ENCODE results near the gene PARD6B. TPM values are rescaled to one million over a fixed set of nuclear protein-coding genes. Genes with fewer than 3 reads are reported as not detected.
A peak's percentile ranks its signal among the peaks of the same experiment; 100 is the strongest.

PARD6B gene
- total RNA-seq, 1 experiment from 2014 or later = 153 TPM

GRCh38 chr20:50745634-50746137 lies 14.3 kb downstream of the PARD6B start:
- H3K27ac Mint-ChIP-seq (ENCODE audit: unreplicated experiment) = peak overlapping the region; percentile 76
- peak in 1 of 2 experiments; percentile 8 for TF ChIP-seq CTCF (IDR thresholded peaks at IDR 0.05; ENCODE audit: insufficient read depth in 1 of 2, low read depth in 1 of 2, low read length in 1 of 2, severe bottlenecking in 1 of 2, unreplicated experiment in 1 of 2)
- Histone ChIP-seq H3K27me3 (replicated peaks; ENCODE audit: control insufficient read depth, insufficient read depth, low read length) (no peaks in the 10 kb centered on the region), H3K36me3 (ENCODE audit: control insufficient read depth, insufficient read depth, low read length) (peaks cover 7% of the 10 kb centered on the region; the same call in 1 of the 2 replicates), H3K4me3 (ENCODE audit: low read depth, low read length) (no peak overlapping the region), H3K4me1 (peaks cover 91% of the 10 kb centered on the region), H3K9me3 (no peaks in the 10 kb centered on the region)
- DNase-seq = peak in 1 of 2 experiments; percentile 36
- no TSS peak for BruUV-seq (replicated peaks)
- intact Hi-C loops (cut with micrococcal nuclease; ENCODE audit: unreplicated experiment) = no loop called here
- peaks cover 74% of the 10 kb centered on the region for H3K4me1 Mint-ChIP-seq (ENCODE audit: low read depth, unreplicated experiment)
- peak overlapping the region; percentile 38 for H3K4me3 Mint-ChIP-seq (ENCODE audit: unreplicated experiment)
- CTCF ChIA-PET = interaction anchor here (0.6 to 4.5 kb wide), 18 partner anchors 12 to 602 kb away, joined by 3 to 88 read pairs (median 6); no protein-coding TSS in a partner anchor
- H3K27me3 Mint-ChIP-seq (ENCODE audit: insufficient read depth, unreplicated experiment) = no peaks in the 10 kb centered on the region
- no peaks in the 10 kb centered on the region for H3K9me3 Mint-ChIP-seq (ENCODE audit: unreplicated experiment)
- POLR2A ChIA-PET = interaction anchor here (0.6 to 1.2 kb wide), 6 partner anchors 13 to 186 kb away, joined by 4 to 9 read pairs (median 5); partner anchors contain the start of gene ADNP
- H3K36me3 Mint-ChIP-seq (ENCODE audit: insufficient read depth, unreplicated experiment) = peaks cover 99% of the 10 kb centered on the region

- CTCF ChIA-PET = interaction anchor here (0.6 to 4.5 kb wide), 15 partner anchors 13 to 602 kb away, joined by 3 to 88 read pairs (median 9); no protein-coding TSS in a partner anchor
Measured at GRCh38 chr20:50746138-50746940, 15.0 kb downstream of the PARD6B start.

More at GRCh38 chr20:50746138-50746940, 15.0 kb downstream of the PARD6B start:
- Mint-ChIP-seq H3K4me3 (ENCODE audit: unreplicated experiment) (peak overlapping the region; percentile 38), H3K36me3 (ENCODE audit: insufficient read depth, unreplicated experiment) (peaks cover 99% of the 10 kb centered on the region), H3K9me3 (ENCODE audit: unreplicated experiment) (no peaks in the 10 kb centered on the region), H3K27me3 (ENCODE audit: insufficient read depth, unreplicated experiment) (no peaks in the 10 kb centered on the region), H3K4me1 (ENCODE audit: low read depth, unreplicated experiment) (peaks cover 67% of the 10 kb centered on the region), H3K27ac (ENCODE audit: unreplicated experiment) (peak overlapping the region; percentile 76)
- Histone ChIP-seq H3K4me3 (ENCODE audit: low read depth, low read length) (no peak overlapping the region), H3K4me1 (peaks cover 85% of the 10 kb centered on the region), H3K36me3 (ENCODE audit: control insufficient read depth, insufficient read depth, low read length) (peaks cover 7% of the 10 kb centered on the region; the same call in 1 of the 2 replicates), H3K27me3 (replicated peaks; ENCODE audit: control insufficient read depth, insufficient read depth, low read length) (no peaks in the 10 kb centered on the region), H3K9me3 (no peaks in the 10 kb centered on the region)
- BruUV-seq (replicated peaks) = no TSS peak
- TF ChIP-seq CTCF (IDR thresholded peaks at IDR 0.05; ENCODE audit: insufficient read depth in 1 of 2, low read depth in 1 of 2, low read length in 1 of 2, severe bottlenecking in 1 of 2, unreplicated experiment in 1 of 2) = no peak
- POLR2A ChIA-PET = interaction anchor here (0.6 to 1.4 kb wide), 6 partner anchors 14 to 185 kb away, joined by 4 to 11 read pairs (median 5); partner anchors contain the start of gene ADNP
- peak in 1 of 2 experiments; percentile 67 for DNase-seq
- intact Hi-C loops (cut with micrococcal nuclease; ENCODE audit: unreplicated experiment) = no loop called here
